Measurements from ENCODE around the gene RNF152.

The RNF152 gene

GRCh38 chr18:61892683-61893308 is at the start of gene RNF152:
Gene RNF152, minus strand, starts transcription at chr18:61893007. Its CDS starts 76,544 bp downstream, at chr18:61816463.
- peak; percentile 28 for DNase-seq

GRCh38 chr18:61941948-61942471 is 49.2 kb upstream of the RNF152 start:
- no peak for DNase-seq

- DNase-seq: no peak
Measured at GRCh38 chr18:61939046-61939674, 46.4 kb upstream of the RNF152 start.

- DNase-seq: no peak
Measured at GRCh38 chr18:61935362-61935761, 42.6 kb upstream of the RNF152 start.

DNA sequence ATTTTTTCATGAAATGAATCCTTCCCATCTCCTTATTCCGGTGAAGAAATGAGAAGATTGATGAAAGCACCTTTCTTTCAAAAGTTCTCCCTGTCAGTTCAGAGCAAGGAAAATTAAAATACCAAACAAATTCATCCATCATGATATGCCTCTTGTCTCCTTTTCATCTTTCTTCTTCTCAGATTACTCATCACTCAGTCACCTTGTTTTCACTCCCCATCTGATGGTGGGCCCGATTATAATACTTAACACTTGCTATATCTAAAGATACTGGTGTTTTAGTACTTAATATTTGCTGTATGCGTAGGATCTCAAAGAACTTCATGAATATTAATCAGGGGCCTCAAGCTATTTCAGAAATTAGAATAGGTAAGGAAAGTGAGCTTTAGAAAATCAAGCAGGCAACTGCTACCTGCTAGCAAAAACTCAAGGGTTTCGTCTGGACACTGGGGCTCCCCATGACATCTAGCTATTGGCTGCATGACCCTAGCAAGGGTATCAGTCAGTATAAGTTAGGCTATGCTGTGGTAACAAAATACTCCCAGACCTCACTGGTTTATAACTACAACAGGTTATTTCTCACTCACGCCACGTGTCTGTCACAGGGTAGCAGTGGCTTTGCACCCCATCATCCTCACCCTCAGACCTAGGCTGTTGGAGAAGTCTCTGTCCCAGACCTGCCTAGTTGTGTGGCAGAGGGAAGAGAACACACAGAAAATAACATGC is 39.0 kb upstream of the RNF152 start:
- no peak for DNase-seq

DNA sequence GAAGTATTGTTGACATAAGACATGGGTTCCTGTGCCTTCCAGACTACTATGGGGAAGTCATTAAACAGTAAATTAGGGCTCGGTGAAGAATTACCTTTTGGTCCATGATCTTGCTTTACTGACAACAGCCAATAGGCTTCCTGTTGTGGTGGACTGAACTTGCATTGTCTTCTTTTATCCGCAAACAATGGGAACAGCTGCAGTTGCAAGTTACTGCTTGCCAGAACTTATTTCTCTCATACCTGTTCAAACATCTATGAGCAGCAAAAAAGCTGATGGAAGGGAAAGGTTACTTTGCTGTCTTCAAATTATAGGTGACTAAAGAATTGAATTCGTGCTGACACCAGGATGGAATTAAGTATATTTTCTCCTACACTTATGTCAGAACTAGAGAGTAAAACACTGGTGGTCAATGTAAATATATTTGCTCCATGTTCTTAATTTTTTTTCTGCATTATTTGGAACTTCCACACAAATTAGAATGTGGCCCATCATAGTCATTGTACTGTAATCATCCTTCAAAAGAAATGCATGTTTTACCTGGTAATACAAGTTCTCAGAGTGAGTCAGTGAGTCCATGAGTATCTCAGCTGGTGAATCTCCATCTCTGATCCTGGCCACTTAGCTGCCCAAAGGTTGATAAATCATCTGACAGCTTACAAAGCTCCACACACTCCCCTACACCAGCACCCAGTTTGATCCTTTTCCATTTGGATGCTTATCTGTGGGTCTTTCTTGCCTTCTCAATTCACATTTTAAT is 37.3 kb upstream of the RNF152 start:
- no peak for DNase-seq

DNA sequence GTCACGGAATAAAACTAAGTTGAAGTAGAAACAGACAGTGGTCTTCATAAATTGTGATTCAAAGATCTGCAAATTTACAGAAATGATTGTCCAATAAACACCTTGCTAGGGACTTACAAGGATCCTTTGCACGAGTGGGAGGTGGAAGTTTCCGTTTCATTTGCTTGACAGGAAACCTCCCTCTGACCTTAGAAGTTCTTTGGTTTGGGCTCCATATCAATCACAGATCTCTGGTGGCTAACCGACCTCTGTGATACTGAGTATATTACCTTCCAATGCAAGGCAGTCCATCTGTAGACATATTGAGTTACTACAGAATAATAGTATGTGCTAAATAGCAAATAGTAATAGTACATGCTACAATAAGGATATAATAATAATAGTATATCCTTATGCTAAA is 33.7 kb upstream of the RNF152 start:
- DNase-seq: no peak

GRCh38 chr18:61924550-61924949 is 31.7 kb upstream of the RNF152 start:
- DNase-seq: no peak

GRCh38 chr18:61922435-61922834 is 29.6 kb upstream of the RNF152 start:
- DNase-seq: no peak

DNA sequence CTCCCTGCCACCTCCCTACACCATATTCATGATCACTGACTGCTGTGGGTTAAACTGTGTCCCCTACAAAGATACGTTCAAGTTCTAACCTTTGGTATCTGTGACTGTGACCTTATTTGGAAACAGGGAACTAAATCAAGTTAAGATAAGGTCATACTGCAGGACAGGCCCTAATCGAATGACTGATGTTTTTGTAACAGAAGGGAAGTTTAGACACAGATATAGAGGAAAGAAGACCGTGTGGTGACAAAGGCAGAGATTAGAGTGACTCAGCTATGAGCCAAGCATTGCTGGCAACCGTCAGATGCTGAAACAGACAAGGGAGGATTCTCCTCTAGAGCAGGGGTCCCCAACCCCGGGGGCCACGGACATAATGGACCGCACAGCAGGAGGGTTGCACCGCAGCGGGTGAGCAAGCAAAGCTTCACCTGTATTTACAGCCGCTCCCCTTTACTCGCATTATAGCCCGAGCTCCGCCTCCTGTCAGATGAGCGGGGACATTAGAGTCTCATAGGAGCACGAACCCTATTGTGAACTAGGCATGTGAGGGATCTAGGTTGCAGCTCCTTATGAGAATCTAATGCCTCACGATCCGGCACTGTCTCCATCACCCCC is 28.9 kb upstream of the RNF152 start:
- no peak for DNase-seq

DNA sequence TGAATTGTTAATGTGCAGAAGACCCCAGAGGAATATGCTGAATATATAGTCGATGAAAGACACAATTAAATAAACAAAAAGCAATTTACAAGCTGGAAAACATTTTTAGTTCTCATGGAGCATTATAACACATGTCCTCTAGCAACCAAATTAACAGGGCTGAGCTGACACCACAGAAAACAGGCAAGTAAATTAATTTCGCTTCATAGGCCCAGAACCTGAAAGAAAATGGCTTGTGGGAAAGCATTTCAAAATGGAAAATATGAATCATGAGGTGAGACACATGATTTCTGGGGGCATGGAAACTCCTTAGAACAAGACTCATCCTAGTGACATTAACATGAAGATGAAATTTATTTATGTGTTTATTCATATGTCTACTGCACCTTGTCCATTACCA is 25.0 kb upstream of the RNF152 start:
- no peak for DNase-seq

- DNase-seq: no peak
Measured at GRCh38 chr18:61912476-61912875, 19.7 kb upstream of the RNF152 start.

- DNase-seq: no peak
Measured at GRCh38 chr18:61910101-61910500, 17.3 kb upstream of the RNF152 start.

DNA sequence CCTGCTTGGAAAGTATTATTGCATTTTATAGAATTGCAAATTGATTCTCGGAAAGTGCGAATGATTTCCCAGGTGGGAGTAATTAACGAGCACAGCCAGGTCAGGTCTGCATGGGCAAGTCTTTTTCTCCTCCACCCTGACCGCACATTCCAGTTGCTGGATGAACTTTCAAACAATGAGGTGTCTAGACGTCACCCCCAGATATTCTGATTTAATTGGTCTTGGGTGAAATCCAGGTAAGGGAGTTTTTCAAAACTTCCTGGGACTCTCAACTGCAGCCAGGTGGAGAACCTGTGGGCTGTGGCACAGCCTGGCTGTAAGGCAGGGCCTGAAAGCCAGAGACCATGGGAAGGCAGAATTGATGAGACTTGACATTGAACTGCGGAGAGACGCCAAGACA is 15.9 kb upstream of the RNF152 start:
- no peak for DNase-seq

- peak; percentile 51 for DNase-seq
Measured at GRCh38 chr18:61901323-61901986, 8.6 kb upstream of the RNF152 start.

- no peak for DNase-seq
Measured at GRCh38 chr18:61900504-61901281, 7.9 kb upstream of the RNF152 start.

GRCh38 chr18:61898640-61899101 is 5.9 kb upstream of the RNF152 start:
- DNase-seq: peak; percentile 24

GRCh38 chr18:61896757-61897156 is 4.0 kb upstream of the RNF152 start:
- DNase-seq: no peak

DNA sequence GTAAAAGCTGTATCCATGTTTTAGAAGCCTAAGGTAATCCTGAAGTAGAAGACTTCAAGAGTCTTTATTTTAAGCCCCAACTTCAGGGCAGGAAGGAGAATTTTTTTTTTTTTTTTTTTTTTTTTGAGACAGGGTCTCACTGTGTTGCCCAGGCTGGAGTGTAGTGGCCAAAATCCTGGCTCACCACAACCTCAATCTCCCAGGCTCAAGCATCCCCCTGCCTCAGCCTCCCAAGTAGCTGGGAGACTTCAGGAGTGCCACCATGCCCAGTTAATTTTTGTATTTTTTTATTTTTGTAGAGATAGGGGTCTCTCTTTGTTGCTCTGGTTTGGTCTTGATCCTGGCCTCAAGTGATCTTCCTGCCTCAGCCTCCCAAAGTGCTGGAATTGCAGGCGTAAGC is 3.3 kb upstream of the RNF152 start:
- no peak for DNase-seq

DNA sequence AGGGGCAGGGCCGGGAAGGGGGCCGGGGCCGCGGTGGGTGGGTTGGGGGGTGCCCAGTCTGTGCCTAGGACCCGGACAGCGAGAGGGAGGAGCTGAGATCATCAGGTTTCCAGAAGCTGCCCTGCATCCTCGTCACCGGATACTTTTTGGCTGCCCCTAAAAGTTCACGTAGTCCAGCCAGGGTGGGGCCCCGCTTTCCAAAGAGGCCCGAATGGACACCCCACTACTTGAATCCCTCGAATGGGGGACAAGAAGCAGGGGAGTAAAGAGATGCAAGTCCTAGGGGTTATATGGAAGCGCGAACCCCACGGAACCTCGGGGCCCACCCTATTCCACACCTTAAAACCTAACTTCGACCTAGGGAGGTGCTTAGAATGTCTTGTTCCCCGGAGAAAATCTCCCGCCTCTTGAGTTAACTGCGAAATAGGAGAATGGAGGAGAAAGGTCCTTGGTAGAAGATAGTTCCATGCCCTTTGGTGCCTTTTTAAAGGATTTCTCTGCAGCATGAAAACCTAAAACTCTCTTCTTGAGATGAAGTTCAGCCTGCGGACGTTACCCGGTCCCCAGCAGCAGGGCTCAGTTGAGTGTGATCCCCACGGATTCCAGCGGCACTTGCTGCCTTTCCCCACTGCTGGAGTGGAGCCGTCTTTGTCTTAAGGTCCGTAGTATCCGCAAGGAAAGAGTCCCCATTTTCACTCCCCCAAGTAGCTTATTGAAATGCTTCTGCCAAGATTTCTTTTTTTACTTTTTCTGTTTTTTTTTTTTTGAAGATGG is 2.1 kb upstream of the RNF152 start:
- no peak for DNase-seq
